ENCODE data around the gene PPARA. TPM values are rescaled to one million over a fixed set of nuclear protein-coding genes. Genes with fewer than 3 reads are reported as not detected.

The PPARA gene
- total RNA-seq, 1 experiment from 2014 or later: 14.5 TPM

DNA sequence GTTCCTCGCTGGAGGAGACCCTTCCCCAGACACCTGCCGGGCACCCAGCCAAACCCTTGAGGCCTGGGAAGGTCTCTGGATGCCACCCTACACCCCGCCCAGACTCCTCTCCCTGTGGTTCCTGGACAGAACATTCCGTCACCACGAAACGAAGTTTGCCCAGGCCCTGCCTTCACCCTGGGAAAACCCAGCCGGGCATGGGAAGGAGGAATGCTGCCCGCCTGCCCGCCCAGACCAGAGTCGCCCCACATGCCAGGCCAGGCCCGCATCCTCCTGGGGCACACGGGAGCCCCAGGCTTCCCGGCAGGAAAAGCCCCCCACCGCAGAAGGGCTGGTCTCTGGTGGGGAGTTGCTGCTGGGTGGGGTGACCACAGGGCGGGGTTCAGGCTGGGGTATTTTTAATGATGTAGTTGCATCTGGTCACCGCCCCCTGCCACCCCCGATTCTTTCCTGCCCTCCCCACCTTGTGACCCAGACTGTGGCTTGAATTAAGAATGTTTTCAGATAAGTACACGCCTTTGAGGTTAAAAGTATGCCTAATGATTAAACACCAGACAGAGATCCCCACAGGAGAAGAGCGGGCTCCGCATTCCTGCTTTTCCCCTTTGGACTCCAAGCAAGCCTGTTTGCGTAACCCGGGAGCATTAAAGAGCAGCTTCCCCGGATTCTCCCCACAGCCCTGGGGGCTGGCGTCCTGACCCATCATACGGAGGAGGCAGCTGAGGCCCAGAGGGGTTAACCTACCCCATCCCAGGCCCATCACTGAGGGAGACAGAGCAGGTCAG is 44.6 kb upstream of the PPARA start:
- ATAC-seq (no peak), DNase-seq (ENCODE audit: low read depth, low spot score) (no peak)
- Histone ChIP-seq H2AFZ (ENCODE audit: low read depth, low read length, poor library complexity, severe bottlenecking) (no peak overlapping the region), H3K27me3 (ENCODE audit: insufficient read depth, low read length) (no peaks in the 10 kb centered on the region), H3K4me3 (replicated peaks in 1 of 2; ENCODE audit: low read depth in 1 of 2, low read length in 2 of 2) (no peak overlapping the region), H3K9me2 (ENCODE audit: insufficient read depth) (no peaks in the 10 kb centered on the region), H4K20me1 (ENCODE audit: insufficient read depth) (no peaks in the 10 kb centered on the region), H3K9me3 (ENCODE audit: control insufficient read depth in 1 of 2, insufficient read depth in 1 of 2, low read depth in 1 of 2, low read length in 2 of 2) (no peaks in the 10 kb centered on the region), H3K4me1 (ENCODE audit: control insufficient read depth in 1 of 2, insufficient read depth in 2 of 2, low read length in 2 of 2) (peaks cover 5 to 53% of the 10 kb centered on the region in 2 experiments; a peak in 3 of 4 replicates), H3K4me2 (ENCODE audit: low read length) (no peak overlapping the region), H3K9ac (ENCODE audit: low read length) (no peak overlapping the region), H3K36me3 (ENCODE audit: control insufficient read depth in 1 of 2, insufficient read depth in 2 of 2, low read length in 2 of 2) (peaks cover 11 to 32% of the 10 kb centered on the region in 2 experiments; a peak in 3 of 4 replicates), H3K27ac (ENCODE audit: low read depth, low read length) (peak overlapping the region; percentile 5; the same call in 1 of the 2 replicates), H3K79me2 (ENCODE audit: insufficient read depth, low read length) (peaks cover 41% of the 10 kb centered on the region; the same call in 1 of the 2 replicates)
- no TSS peak for BruUV-seq (replicated peaks)
- POLR2A ChIA-PET: no interaction called here
- intact Hi-C loops (cut with micrococcal nuclease): no loop called here
- RAD21 ChIA-PET (ENCODE audit: low non-redundant PET in 1 of 2, low total read pairs in 2 of 2, uncharacterized antibody in 2 of 2, unreplicated experiment in 2 of 2): no interaction called here
- CTCF ChIA-PET: no interaction called here
- no peak for TF ChIP-seq RAD21 (IDR thresholded peaks at IDR 0.05; ENCODE audit: low read depth)
- no peak for TF ChIP-seq FOSL1 (IDR thresholded peaks at IDR 0.05; ENCODE audit: low read depth)

DNA sequence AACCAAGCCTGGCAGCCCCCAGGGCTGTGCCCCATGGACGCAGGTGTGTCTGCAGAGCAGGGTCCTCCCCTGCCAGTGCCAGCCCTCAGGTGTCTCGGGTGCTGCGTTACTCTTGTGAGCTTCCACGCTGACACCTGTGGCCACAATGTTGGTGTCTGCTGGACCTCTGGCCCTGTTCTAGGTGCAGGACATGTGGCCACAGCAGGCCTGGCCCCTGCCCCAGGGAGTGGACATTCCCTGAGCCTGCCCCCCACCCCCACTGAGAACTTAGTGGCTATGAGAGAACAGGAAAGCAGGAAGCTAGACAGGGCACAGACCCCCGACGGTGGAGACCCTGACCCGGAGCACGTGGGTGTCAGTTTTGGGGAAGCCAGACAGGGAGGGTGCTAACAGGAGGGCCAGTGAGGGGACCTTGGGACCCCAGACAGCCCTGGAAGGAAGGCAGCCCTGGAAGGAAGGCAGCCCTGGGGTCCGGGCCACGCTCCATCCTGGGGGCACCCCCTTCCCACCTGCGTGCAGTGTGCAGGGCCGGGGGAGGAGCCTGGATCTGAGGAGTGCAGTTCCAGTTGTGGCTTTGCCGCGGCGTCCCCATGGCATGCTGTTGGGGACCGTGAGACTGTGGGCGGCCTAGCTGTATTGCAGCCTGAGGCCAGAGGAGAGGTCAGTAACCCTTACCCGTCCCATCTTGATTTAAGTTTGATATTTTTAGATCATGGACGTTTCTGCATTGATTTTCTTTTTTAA is 43.9 kb upstream of the PPARA start:
- BruUV-seq (replicated peaks): no TSS peak
- TF ChIP-seq POLR2A (IDR thresholded peaks at IDR 0.05; ENCODE audit: borderline replicate concordance, extremely low read depth, insufficient read depth, insufficient read length) (no peak), POLR2AphosphoS5 (IDR thresholded peaks at IDR 0.05; ENCODE audit: low read depth, low read length) (0 out of 2 replicates have a peak, but pooled peaks have one; percentile 14), SP1 (IDR thresholded peaks at IDR 0.05; ENCODE audit: low read depth) (no peak)
- ATAC-seq: no peak
- peaks cover 11 to 33% of the 10 kb centered on the region in 2 experiments; a peak in 3 of 4 replicates for H3K36me3 ChIP-seq (ENCODE audit: control insufficient read depth in 1 of 2, insufficient read depth in 2 of 2, low read length in 2 of 2)
- H3K4me1 ChIP-seq (ENCODE audit: control insufficient read depth in 1 of 2, insufficient read depth in 2 of 2, low read length in 2 of 2): peaks cover 8 to 57% of the 10 kb centered on the region in 2 experiments; a peak in 3 of 4 replicates
- POLR2A ChIA-PET: no interaction called here
- no peak overlapping the region for H2AFZ ChIP-seq (ENCODE audit: low read depth, low read length, poor library complexity, severe bottlenecking)
- no peaks in the 10 kb centered on the region for H3K9me2 ChIP-seq (ENCODE audit: insufficient read depth)
- no peaks in the 10 kb centered on the region for H4K20me1 ChIP-seq (ENCODE audit: insufficient read depth)
- peak overlapping the region; percentile 5; the same call in 1 of the 2 replicates for H3K27ac ChIP-seq (ENCODE audit: low read depth, low read length)
- H3K4me3 ChIP-seq (replicated peaks in 1 of 2; ENCODE audit: low read depth in 1 of 2, low read length in 2 of 2): no peak overlapping the region
- no peaks in the 10 kb centered on the region for H3K27me3 ChIP-seq (ENCODE audit: insufficient read depth, low read length)
- no peak for DNase-seq (ENCODE audit: low read depth, low spot score)
- no peaks in the 10 kb centered on the region for H3K9me3 ChIP-seq (ENCODE audit: control insufficient read depth in 1 of 2, insufficient read depth in 1 of 2, low read depth in 1 of 2, low read length in 2 of 2)
- intact Hi-C loops (cut with micrococcal nuclease): no loop called here
- H3K4me2 ChIP-seq (ENCODE audit: low read length): no peak overlapping the region
- no peak overlapping the region for H3K9ac ChIP-seq (ENCODE audit: low read length)
- peaks cover 36% of the 10 kb centered on the region; the same call in 1 of the 2 replicates for H3K79me2 ChIP-seq (ENCODE audit: insufficient read depth, low read length)
- RAD21 ChIA-PET (ENCODE audit: low non-redundant PET in 1 of 2, low total read pairs in 2 of 2, uncharacterized antibody in 2 of 2, unreplicated experiment in 2 of 2): no interaction called here
- CTCF ChIA-PET: no interaction called here
